ENCODE results near the gene LRRFIP2.

DNA sequence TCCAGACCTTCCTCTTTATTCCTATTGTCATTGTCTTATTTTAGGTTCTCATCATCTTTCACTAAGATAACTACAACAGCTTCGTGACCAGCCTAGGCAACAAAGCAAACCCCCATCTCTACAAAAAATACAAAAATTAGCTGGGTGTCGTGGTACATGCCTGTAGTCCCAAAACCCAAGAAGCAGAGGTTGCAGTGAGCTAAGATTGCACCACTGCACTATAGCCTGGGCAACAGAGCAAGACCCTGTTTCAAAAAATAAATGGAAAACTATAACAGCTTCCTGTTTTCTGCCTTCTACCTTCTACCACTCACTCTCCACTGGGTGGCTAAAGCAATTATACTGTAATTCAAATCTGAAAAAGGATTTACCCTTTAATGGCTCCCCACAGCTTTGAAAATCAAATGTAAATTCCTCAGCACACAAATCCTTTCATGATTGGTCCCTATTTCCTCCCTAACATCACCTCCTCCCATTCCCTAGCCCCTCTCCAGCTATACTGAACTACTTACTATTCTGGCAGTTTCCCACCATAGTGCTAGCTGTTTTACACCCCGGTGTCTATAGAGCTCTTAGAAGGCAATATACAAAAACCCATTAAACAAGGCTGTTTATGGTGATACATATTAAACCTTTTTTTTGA, 33.4 kb downstream of the LRRFIP2 start:
- no peak for TF ChIP-seq CTCF (IDR thresholded peaks at IDR 0.05; ENCODE audit: poor library complexity)
- TF ChIP-seq EZH2phosphoT487 (IDR thresholded peaks at IDR 0.05; ENCODE audit: low read depth, severe bottlenecking, unreplicated experiment): no peak
